HPDE6-E6E7 (cell line): ENCODE measurements around the gene FYN.
"Not testable (repeated sequence)": the region's sequence is repeated elsewhere in the genome, so short reads cannot be mapped to it uniquely, and the experiment has no call there.

Experiments used
- DNase-seq: peaks from one replicate; pipeline ENCODE4 v3.0.0; 2011; ENCODE audit warnings: missing footprints; ENCODE audit errors: extremely low spot score

Gene FYN

DNA sequence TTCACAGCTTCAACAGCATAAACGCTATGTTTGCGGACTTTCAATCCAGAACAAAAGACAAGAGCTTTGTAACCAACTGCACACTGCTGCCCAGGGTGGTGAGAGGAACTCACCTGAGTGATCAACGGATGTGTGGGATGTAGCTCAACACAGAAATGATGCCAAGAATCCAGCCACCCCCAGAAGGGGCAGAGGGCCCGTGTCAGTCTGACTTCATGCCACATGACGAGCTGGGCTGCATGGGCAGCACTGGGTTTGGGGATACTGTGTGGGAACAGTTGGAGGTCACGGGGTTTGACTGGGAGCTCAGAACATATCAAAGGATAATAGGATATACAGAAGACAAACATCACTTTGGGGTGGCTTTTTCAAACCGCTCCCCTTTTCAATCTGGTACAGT, 188.2 kb downstream of the FYN start:
- DNase-seq = no peak

- DNase-seq = no peak
Measured at GRCh38 chr6:111683749-111684267, 189.4 kb downstream of the FYN start.

DNA sequence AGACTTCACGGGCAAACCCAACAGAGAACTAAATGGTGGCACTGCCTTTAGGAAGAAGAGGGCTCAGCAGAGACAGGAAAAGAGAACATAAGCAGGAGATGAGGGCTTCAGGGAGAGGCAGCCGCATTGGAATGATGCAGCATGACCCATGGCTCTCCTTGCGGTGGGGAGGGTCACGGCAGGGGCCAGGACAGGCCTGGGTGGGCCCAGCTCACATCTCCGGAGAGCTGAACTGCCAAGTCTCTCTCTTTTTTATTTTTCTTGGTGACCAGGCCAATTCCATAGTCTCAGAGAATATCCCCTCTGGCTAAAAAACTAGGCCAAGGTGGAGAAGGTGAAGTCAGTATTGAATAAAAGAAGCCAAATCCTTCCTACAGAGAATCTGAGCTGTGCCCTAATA, 190.1 kb downstream of the FYN start:
- DNase-seq = no peak

DNA sequence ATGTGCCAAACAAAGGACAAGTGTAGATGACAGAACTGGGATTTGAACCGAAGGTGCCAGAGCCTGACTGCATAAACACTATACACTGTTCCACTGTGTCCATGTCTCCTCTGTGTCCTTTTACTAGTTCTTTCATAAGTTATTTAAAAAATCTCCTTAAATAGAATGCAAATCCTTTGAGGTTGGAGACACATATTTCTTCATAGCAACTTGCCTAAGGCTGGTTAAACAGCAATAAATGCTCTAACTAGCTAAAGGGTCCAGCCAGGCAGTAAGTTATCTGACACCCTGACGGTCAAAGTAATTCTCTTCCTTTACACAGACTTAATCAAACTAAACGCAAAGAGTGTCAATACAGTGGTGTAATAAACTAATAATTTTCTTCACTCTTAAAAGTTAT, 191.4 kb downstream of the FYN start:
- DNase-seq = no peak

DNA sequence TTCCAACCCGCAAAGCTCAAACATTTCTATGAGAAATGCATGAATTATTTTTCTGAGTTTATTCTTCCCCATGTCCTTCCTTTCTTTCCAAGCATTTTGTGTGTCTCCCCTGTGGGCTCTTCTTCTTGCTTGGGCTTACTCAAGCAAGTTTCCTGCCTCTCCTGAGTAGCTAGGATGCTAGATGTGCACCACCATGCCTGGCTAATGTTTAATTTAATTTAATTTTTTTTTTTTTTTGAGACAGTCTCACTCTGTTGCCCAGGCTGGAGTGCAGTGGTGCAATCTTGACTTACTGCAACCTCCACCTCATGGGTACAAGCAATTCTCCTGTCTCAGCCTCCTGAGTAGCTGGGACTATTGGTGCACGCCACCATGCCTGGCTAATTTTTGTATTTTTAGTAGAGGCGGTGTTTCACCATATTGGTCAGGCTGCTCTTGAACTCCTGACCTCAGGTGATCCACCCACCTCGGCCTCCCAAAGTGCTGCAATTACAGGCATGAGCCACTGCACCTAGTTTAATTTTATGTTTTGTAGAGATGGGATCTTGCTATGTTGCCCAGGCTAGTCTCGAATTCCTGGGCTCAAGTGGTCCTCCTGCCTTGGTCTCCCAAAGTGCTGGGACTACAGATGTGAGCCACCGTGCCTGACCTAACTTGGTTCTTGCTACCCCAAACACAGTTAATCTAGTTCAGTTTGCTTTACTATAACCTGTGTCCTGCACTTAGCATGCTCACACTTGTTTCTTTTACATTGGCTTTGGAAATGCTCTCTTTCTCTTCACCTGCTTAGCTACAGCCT, 192.2 kb downstream of the FYN start:
- not testable (repeated sequence) for DNase-seq

DNA sequence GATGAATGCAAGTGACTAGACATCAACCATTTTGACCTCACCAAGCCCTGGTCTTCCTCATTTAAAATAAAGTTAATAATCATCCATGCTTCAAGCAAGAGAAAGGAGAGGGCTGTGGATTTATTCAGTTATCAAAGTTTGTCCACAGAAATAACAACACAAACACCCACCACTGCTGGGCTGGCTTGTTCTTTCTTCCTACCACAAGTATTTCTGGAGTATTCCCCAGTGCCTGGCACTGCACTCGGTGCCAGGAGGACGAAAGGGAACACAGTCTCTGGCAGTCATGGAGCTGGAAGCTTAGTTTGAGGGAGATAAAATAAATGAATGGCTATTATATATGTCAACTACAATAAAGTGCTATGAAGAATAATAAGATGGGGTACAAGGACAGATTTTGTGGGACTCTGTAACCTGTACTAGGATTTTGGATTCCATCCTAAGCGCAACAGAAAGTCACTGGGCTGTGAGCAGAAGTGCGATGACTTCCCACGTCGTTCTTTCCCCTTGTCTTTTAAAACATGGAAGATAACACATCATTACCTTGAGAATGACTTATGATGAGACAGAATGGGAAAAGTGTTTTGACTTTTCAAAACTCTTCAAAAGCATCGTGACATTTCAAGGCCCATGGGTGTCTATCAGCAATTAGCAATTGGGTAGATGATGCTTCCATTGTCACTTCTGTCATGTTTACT, 193.1 kb downstream of the FYN start:
- no peak for DNase-seq

DNA sequence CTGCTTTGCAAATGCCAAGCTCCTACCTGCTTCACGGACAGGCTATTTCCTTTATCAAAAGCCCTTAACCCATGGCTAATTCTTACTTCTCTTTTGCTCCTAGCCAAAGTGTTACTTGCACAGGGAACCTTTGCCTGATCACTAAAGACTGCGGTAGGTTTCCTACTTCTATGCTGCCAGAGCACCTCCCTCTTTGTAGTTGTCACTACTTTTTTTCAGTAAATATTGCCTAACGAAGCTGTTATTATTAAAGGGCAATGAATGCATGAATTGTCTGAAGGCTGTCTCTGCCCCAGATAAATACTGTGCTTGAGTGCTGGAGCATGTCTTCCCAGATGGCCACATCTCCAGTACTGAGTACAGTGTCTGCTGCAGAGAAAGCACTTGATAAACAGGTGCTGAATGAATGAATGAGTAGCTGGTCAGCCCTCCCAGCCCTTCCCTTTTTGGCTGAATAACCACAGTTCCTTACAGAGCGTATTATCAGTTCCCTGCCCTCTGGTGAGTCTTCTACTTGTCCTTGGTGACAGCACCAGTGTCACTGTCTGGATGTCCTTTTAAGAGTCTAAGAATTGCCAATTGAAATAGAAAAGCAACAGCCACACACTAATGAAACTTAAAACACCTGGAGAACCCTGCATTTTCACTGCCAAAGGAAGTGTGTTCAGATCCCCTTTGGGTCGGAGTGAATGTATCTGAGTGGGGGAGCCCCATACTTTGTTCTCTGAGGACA, 194.0 kb downstream of the FYN start:
- DNase-seq = no peak

DNA sequence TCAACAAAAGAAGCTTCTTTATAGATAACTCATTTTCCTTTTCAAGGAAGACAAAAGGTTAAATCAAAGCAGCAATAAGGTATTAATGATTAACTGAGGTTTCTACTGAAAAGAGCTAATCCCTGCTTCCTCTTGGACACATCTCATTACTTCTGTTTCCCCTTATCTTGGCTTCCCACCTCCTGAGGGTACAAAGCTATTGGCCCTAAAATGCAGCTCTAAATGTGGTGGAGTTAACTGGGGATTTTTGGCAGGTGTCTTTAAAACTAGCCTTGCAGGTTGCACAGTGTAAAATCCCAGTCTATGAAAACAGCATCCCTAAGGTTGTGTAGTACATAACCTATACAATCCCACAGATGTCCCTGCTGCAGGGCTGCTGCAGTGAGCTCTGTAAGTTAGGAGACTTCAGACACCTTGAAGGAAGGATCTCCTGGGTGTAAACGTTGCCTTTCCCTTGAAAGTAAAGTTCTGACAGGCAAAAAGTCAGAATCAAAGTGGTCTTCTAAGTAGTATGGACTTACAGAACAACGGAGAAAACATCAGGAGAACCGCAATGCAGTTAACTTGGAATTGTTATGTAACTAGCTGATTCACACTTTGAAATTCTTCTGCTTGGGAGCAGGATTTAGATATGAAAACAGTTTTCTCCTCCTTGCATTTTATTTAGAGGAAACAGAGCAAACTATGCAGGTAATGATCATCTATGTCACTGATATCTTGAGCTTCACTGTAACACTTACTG, 195.8 kb downstream of the FYN start:
- DNase-seq = no peak

- DNase-seq = no peak
Measured at GRCh38 chr6:111676383-111676782, 196.9 kb downstream of the FYN start.

GRCh38 chr6:111674883-111675282, 198.4 kb downstream of the FYN start:
- no peak for DNase-seq

DNA sequence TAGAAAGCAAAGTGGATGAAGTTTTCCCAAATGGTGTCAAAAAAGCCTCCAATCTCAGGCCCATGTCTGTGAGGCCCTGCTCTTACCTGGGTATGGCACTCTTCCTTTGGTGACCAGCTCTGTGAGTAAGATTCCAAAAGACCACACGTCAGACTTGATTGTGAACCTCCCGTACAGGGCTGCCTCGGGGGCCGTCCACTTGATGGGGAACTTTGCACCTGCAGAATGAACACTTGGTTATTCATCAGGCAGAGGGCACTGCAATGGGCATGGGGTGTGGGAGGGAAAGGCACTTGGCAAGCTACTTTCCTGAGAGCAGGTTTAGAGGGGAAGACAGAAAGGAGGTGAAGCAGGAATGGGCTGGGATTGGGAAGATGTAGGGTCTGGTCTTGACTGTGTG, 198.8 kb downstream of the FYN start:
- no peak for DNase-seq

DNA sequence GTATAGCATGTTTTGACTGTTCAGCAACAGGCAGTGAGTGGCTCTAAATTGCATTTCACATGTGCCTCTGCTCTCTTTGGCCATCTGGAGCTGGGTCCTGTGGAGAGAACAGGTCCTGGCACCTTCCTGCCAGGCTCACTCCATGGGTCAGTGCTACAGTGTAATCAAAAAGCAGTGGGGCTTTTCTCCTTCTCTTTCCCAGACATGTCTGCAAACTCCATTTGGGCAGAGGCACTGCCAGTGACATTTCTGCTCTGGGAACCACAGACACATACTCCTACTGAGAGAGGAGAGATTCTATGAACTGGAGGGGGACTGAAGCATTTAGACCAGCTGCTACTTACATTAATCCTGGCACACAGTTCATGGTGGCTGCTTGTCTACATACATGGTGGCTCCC, 199.3 kb downstream of the FYN start:
- no peak for DNase-seq

GRCh38 chr6:111673532-111673931, 199.7 kb downstream of the FYN start:
- no peak for DNase-seq

- DNase-seq = no peak
Measured at GRCh38 chr6:111672761-111673450, 200.3 kb downstream of the FYN start.

DNA sequence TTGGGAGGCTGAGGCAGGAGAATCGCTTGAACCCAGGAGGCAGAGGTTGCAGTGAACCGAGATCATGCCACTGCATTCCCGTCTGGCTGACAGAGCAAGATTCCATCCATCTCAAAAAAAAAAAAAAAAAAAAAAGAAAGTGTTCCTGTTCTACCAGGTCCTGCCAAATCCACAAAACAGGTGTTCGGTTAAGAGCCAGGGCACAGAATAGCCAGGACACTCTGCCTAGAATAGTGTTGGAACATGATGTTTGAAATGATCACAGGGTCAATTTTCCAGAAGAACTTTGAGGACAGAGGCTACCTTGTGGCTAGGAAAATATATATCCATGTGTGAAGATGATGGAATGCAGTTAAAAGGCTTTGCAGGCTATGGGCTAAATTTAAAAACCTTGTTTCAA, 203.9 kb downstream of the FYN start:
- no peak for DNase-seq

DNA sequence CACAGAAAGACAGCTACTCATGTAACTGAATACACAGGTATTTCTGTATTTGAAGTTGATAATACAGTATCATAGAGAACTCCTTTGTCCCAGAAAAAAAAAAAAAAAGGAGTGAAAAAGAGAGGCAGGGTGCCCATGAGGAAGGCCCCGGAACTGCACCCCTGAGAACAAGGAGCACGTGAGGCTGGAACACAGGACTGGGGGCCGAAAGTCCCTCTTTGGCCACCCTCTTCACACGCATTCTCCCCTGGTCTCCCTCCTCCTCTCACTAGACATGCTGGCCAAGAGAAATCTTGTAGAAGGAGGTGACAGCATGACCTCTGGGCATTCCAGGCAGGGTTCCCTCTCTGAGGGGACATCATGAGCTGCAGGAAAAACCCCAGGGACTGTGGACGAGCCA, 204.8 kb downstream of the FYN start:
- DNase-seq = no peak

GRCh38 chr6:111667931-111668330, 205.3 kb downstream of the FYN start:
- DNase-seq = no peak

DNA sequence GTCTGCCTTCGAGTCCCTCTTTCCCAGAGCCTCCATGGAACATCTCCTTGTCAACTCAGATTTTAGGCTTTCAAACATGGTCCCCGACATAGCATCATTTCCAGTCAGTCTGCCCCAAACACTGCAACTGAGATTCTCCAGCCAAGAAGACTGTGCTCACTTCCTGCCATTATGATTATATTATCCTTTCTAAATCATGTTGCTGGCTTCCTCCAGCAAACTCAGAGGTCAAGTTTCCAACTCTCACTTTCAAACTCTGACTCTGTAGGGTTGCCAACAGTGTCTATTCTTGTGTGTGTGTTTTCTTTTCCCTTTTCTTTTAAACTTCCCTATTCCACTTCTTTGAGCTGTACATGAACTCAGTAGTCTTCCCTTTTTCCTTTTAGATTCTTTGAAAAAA, 206.4 kb downstream of the FYN start:
- no peak for DNase-seq

DNA sequence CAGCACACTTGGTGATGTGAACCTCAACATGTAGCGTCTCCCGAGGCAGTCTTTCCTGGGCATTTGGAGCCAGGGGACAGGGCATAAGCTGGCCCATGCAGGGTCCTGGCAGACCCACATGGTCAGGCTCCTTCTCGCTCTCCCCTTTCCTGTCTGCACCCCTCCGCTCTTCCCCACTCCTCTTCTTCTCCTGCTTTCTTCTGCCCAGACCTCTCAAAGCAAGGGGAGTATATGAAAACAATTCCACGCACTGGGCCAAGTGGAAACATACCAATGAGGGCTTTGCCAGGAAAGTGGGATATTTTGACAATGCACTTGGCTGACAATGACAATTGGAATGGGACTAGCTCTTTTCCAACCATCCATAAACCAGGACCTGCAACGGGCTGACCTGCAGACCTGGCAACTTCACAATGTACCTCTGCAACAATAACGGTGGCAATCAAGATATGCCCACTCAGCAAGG, 208.7 kb downstream of the FYN start:
- no peak for DNase-seq

GRCh38 chr6:111663692-111664564, 209.3 kb downstream of the FYN start:
- DNase-seq = no peak
